ENCODE data around the gene EDRF1.

EDRF1 gene

DNA sequence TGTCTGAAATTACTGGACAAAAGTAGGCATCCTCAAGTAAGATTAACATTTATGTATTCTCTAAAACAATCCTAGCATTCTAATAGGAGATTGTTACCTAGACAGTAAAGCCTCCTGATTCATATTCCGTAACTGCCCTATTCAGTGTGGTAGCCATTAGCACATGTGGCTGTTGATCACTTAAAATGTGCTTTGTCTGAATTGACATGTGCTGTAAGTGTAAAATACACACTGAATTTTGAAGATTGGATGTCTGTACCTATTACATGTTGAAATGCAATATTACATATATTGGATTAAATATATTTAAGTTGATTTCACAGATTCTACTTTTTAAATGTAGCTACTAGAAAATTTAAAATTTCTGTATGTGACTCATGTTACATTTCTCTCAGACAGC lies 14.6 kb downstream of the EDRF1 start:
- Histone ChIP-seq H3K27ac (ENCODE audit: low read length) (no peak overlapping the region), H3K27me3 (ENCODE audit: control insufficient read depth in 1 of 2, insufficient read depth in 2 of 2, low read length in 2 of 2) (no peaks in the 10 kb centered on the region), H3K9ac (ENCODE audit: low read length in 2 of 2) (no peak overlapping the region), H3K4me1 (ENCODE audit: control insufficient read depth, insufficient read depth, low read length) (no peaks in the 10 kb centered on the region), H3K4me3 (ENCODE audit: low read length in 2 of 2) (no peak overlapping the region), H3K9me3 (ENCODE audit: control insufficient read depth in 2 of 2, low read length in 2 of 2) (no peaks in the 10 kb centered on the region), H3K36me3 (ENCODE audit: control insufficient read depth in 2 of 2, insufficient read depth in 2 of 2, low read length in 2 of 2) (peaks cover 54 to 83% of the 10 kb centered on the region in 2 donors)

- Histone ChIP-seq H3K27me3 (ENCODE audit: control insufficient read depth in 1 of 2, insufficient read depth in 2 of 2, low read length in 2 of 2) (no peaks in the 10 kb centered on the region), H3K4me3 (ENCODE audit: low read length in 2 of 2) (no peak overlapping the region), H3K4me1 (ENCODE audit: control insufficient read depth, insufficient read depth, low read length) (no peaks in the 10 kb centered on the region), H3K9ac (ENCODE audit: low read length in 2 of 2) (no peak overlapping the region), H3K36me3 (ENCODE audit: control insufficient read depth in 2 of 2, insufficient read depth in 2 of 2, low read length in 2 of 2) (peaks cover 53 to 82% of the 10 kb centered on the region in 2 donors), H3K27ac (ENCODE audit: low read length) (no peak overlapping the region), H3K9me3 (ENCODE audit: control insufficient read depth in 2 of 2, low read length in 2 of 2) (no peaks in the 10 kb centered on the region)
These were observed 15.3 kb downstream of the EDRF1 start for GRCh38 chr10:125734823-125735222.

- H3K27ac ChIP-seq (ENCODE audit: low read length) = no peak overlapping the region
- H3K4me3 ChIP-seq (ENCODE audit: low read length in 2 of 2) = no peak overlapping the region
- H3K4me1 ChIP-seq (ENCODE audit: control insufficient read depth, insufficient read depth, low read length) = no peaks in the 10 kb centered on the region
- H3K27me3 ChIP-seq (ENCODE audit: control insufficient read depth in 1 of 2, insufficient read depth in 2 of 2, low read length in 2 of 2) = no peaks in the 10 kb centered on the region
- no peaks in the 10 kb centered on the region for H3K9me3 ChIP-seq (ENCODE audit: control insufficient read depth in 2 of 2, low read length in 2 of 2)
- no peak overlapping the region for H3K9ac ChIP-seq (ENCODE audit: low read length in 2 of 2)
- H3K36me3 ChIP-seq (ENCODE audit: control insufficient read depth in 2 of 2, insufficient read depth in 2 of 2, low read length in 2 of 2) = peaks cover 49 to 74% of the 10 kb centered on the region in 2 donors
These were observed 18.7 kb downstream of the EDRF1 start for GRCh38 chr10:125738206-125738605.

- Histone ChIP-seq H3K9ac (ENCODE audit: low read length in 2 of 2) (no peak overlapping the region), H3K4me3 (ENCODE audit: low read length in 2 of 2) (no peak overlapping the region), H3K4me1 (ENCODE audit: control insufficient read depth, insufficient read depth, low read length) (no peaks in the 10 kb centered on the region), H3K27ac (ENCODE audit: low read length) (no peak overlapping the region), H3K27me3 (ENCODE audit: control insufficient read depth in 1 of 2, insufficient read depth in 2 of 2, low read length in 2 of 2) (no peaks in the 10 kb centered on the region), H3K36me3 (ENCODE audit: control insufficient read depth in 2 of 2, insufficient read depth in 2 of 2, low read length in 2 of 2) (peaks cover 51 to 81% of the 10 kb centered on the region in 2 donors), H3K9me3 (ENCODE audit: control insufficient read depth in 2 of 2, low read length in 2 of 2) (no peaks in the 10 kb centered on the region)
These were observed 20.6 kb downstream of the EDRF1 start for GRCh38 chr10:125739994-125740679.

DNA sequence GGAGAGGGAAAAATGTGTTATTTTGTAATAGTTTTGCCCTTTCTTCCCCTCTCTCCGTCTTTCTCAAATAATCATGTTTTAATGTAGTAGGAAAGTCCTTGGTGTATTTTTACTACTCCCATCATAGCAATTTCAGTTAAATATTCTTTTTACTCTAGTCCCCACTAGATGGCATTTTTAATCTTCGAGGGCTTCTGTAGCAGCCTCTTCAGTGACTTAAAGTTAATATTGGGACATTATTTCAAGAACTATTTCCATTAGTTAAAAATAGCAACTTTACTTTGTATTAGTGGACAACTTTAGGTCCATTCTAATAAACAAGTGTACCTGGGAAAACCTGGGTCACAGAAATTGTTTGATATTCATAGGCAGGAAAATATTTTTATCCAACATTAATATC lies 23.0 kb downstream of the EDRF1 start:
- Histone ChIP-seq H3K9me3 (ENCODE audit: control insufficient read depth in 2 of 2, low read length in 2 of 2) (no peaks in the 10 kb centered on the region), H3K9ac (ENCODE audit: low read length in 2 of 2) (no peak overlapping the region), H3K4me3 (ENCODE audit: low read length in 2 of 2) (no peak overlapping the region), H3K27me3 (ENCODE audit: control insufficient read depth in 1 of 2, insufficient read depth in 2 of 2, low read length in 2 of 2) (no peaks in the 10 kb centered on the region), H3K27ac (ENCODE audit: low read length) (no peak overlapping the region), H3K36me3 (ENCODE audit: control insufficient read depth in 2 of 2, insufficient read depth in 2 of 2, low read length in 2 of 2) (peaks cover 47 to 71% of the 10 kb centered on the region in 2 donors), H3K4me1 (ENCODE audit: control insufficient read depth, insufficient read depth, low read length) (no peaks in the 10 kb centered on the region)

DNA sequence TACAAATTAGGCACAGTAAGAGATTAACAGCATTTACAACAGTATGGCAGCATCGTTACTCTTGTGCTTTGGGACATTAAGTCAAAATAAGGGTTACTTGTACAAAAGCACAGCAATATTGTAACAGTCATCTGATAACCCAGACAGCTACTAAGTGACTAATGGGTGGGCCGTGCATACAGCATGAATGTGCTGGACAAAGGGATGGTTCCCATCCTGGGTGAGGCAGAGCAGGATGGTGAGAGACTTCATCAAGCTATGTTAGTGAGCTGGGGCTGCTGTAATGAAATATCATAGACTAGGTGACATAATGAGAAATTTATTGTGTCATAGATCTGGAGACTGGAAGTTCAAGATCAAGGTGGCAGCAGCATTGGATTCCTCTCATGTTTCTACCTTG lies 25.4 kb downstream of the EDRF1 start:
- H3K9me3 ChIP-seq (ENCODE audit: control insufficient read depth in 2 of 2, low read length in 2 of 2) = no peaks in the 10 kb centered on the region
- peaks cover 49 to 62% of the 10 kb centered on the region in 2 donors for H3K36me3 ChIP-seq (ENCODE audit: control insufficient read depth in 2 of 2, insufficient read depth in 2 of 2, low read length in 2 of 2)
- H3K4me3 ChIP-seq (ENCODE audit: low read length in 2 of 2) = no peak overlapping the region

GRCh38 chr10:125747417-125747816 lies 27.9 kb downstream of the EDRF1 start:
- H3K4me3 ChIP-seq (ENCODE audit: low read length in 2 of 2) = no peak overlapping the region
- H3K27me3 ChIP-seq (ENCODE audit: control insufficient read depth in 1 of 2, insufficient read depth in 2 of 2, low read length in 2 of 2) = no peaks in the 10 kb centered on the region
- no peaks in the 10 kb centered on the region for H3K4me1 ChIP-seq (ENCODE audit: control insufficient read depth, insufficient read depth, low read length)
- no peak overlapping the region for H3K9ac ChIP-seq (ENCODE audit: low read length in 2 of 2)
- H3K27ac ChIP-seq (ENCODE audit: low read length) = no peak overlapping the region
- H3K9me3 ChIP-seq (ENCODE audit: control insufficient read depth in 2 of 2, low read length in 2 of 2) = no peaks in the 10 kb centered on the region
- H3K36me3 ChIP-seq (ENCODE audit: control insufficient read depth in 2 of 2, insufficient read depth in 2 of 2, low read length in 2 of 2) = peaks cover 50 to 57% of the 10 kb centered on the region in 2 donors

More for the DNA sequence above, 25.4 kb downstream of the EDRF1 start:
- H3K27me3 ChIP-seq (ENCODE audit: control insufficient read depth in 1 of 2, insufficient read depth in 2 of 2, low read length in 2 of 2) = no peaks in the 10 kb centered on the region
- no peaks in the 10 kb centered on the region for H3K4me1 ChIP-seq (ENCODE audit: control insufficient read depth, insufficient read depth, low read length)
- H3K27ac ChIP-seq (ENCODE audit: low read length) = no peak overlapping the region
- no peak overlapping the region for H3K9ac ChIP-seq (ENCODE audit: low read length in 2 of 2)

GRCh38 chr10:125756196-125756595 lies 36.7 kb downstream of the EDRF1 start:
- Histone ChIP-seq H3K9me3 (ENCODE audit: control insufficient read depth in 2 of 2, low read length in 2 of 2) (no peaks in the 10 kb centered on the region), H3K36me3 (ENCODE audit: control insufficient read depth in 2 of 2, insufficient read depth in 2 of 2, low read length in 2 of 2) (peaks cover 45 to 47% of the 10 kb centered on the region in 2 donors), H3K4me1 (ENCODE audit: control insufficient read depth, insufficient read depth, low read length) (no peaks in the 10 kb centered on the region), H3K27me3 (ENCODE audit: control insufficient read depth in 1 of 2, insufficient read depth in 2 of 2, low read length in 2 of 2) (no peaks in the 10 kb centered on the region), H3K4me3 (ENCODE audit: low read length in 2 of 2) (no peak overlapping the region), H3K27ac (ENCODE audit: low read length) (no peak overlapping the region), H3K9ac (ENCODE audit: low read length in 2 of 2) (no peak overlapping the region)

DNA sequence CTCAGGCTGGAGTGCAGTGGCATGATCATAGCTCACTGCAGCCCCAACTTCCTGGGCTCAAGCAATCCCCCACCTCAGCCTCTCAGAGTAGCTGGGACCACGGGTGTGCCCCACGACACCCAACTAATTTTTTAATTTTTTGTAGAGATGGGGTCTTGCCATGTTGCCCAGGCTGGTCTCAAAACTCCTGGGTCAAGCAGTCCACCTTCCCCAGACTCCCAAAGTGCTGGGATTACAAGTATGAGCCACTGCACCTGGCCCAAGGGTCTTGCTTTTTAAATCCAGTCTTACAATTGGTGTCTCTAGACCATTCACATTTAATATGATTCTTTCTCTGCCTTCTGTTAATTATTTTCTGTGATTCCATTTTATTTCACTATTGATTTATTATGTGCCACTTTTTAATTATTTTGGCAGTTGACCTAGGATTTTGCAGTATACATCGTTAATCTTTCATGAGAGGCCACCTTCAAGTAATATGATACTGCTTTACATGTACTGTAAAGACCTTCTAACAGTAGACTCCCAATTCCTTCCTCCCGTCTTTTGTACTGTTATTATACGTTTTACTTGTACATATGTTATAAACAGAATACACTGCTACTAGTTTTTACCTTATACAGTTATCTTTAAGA lies 37.5 kb downstream of the EDRF1 start:
- Histone ChIP-seq H3K9ac (ENCODE audit: low read length in 2 of 2) (no peak overlapping the region), H3K36me3 (ENCODE audit: control insufficient read depth in 2 of 2, insufficient read depth in 2 of 2, low read length in 2 of 2) (peaks cover 40 to 41% of the 10 kb centered on the region in 2 donors), H3K9me3 (ENCODE audit: control insufficient read depth in 2 of 2, low read length in 2 of 2) (no peaks in the 10 kb centered on the region), H3K4me3 (ENCODE audit: low read length in 2 of 2) (no peak overlapping the region), H3K27me3 (ENCODE audit: control insufficient read depth in 1 of 2, insufficient read depth in 2 of 2, low read length in 2 of 2) (no peaks in the 10 kb centered on the region), H3K4me1 (ENCODE audit: control insufficient read depth, insufficient read depth, low read length) (no peaks in the 10 kb centered on the region), H3K27ac (ENCODE audit: low read length) (no peak overlapping the region)

- Histone ChIP-seq H3K36me3 (ENCODE audit: control insufficient read depth in 2 of 2, insufficient read depth in 2 of 2, low read length in 2 of 2) (peaks cover 35 to 40% of the 10 kb centered on the region in 2 donors), H3K4me3 (ENCODE audit: low read length in 2 of 2) (no peak overlapping the region), H3K27me3 (ENCODE audit: control insufficient read depth in 1 of 2, insufficient read depth in 2 of 2, low read length in 2 of 2) (no peaks in the 10 kb centered on the region), H3K9ac (ENCODE audit: low read length in 2 of 2) (no peak overlapping the region), H3K4me1 (ENCODE audit: control insufficient read depth, insufficient read depth, low read length) (no peaks in the 10 kb centered on the region), H3K9me3 (ENCODE audit: control insufficient read depth in 2 of 2, low read length in 2 of 2) (no peaks in the 10 kb centered on the region), H3K27ac (ENCODE audit: low read length) (no peak overlapping the region)
These were observed 38.2 kb downstream of the EDRF1 start for GRCh38 chr10:125757742-125758141.

- no peaks in the 10 kb centered on the region for H3K4me1 ChIP-seq (ENCODE audit: control insufficient read depth, insufficient read depth, low read length)
- H3K9me3 ChIP-seq (ENCODE audit: control insufficient read depth in 2 of 2, low read length in 2 of 2) = no peaks in the 10 kb centered on the region
- H3K27ac ChIP-seq (ENCODE audit: low read length) = no peak overlapping the region
- H3K4me3 ChIP-seq (ENCODE audit: low read length in 2 of 2) = no peak overlapping the region
- H3K36me3 ChIP-seq (ENCODE audit: control insufficient read depth in 2 of 2, insufficient read depth in 2 of 2, low read length in 2 of 2) = peaks cover 22 to 25% of the 10 kb centered on the region in 2 donors
- H3K9ac ChIP-seq (ENCODE audit: low read length in 2 of 2) = no peak overlapping the region
- no peaks in the 10 kb centered on the region for H3K27me3 ChIP-seq (ENCODE audit: control insufficient read depth in 1 of 2, insufficient read depth in 2 of 2, low read length in 2 of 2)
These were observed 42.5 kb downstream of the EDRF1 start for GRCh38 chr10:125761961-125762360.
